Cardiac muscle cell (in vitro differentiated cells and primary cell): Measurements from ENCODE around the gene INSIG1. TPM values are rescaled to one million over a fixed set of nuclear protein-coding genes. Genes with fewer than 3 reads are reported as not detected.

Experiments used
- DNase-seq, 2 donors: peaks; one replicate each; pipeline versions ENCODE4 v3.0.0 to v3.0.0-alpha.2; 2010 to 2017; ENCODE audit warnings: low read depth in 1 of 2, low spot score in 1 of 2
- H3K27ac ChIP-seq: fragments of 200-600 bp; sonication (generic); 2 replicates; pipeline ENCODE4 v1.5.1; 2016
- H3K27me3 ChIP-seq: fragments of 200-600 bp; sonication (generic); 2 replicates; pipeline ENCODE4 v1.6.0; 2016; ENCODE audit warnings: control low read depth
- H3K36me3 ChIP-seq: fragments of 200-600 bp; sonication (generic); 2 replicates; pipeline ENCODE4 v1.5.1; 2016; ENCODE audit warnings: control low read depth
- H3K4me1 ChIP-seq: fragments of 200-600 bp; sonication (generic); 2 replicates; pipeline ENCODE4 v1.8.1; 2017; ENCODE audit warnings: low read depth, mild to moderate bottlenecking, mixed run types
- H3K4me3 ChIP-seq: fragments of 200-600 bp; sonication (generic); 2 replicates; pipeline ENCODE4 v1.5.1; 2016; ENCODE audit warnings: mild to moderate bottlenecking
- H3K9me3 ChIP-seq: fragments of 200-600 bp; sonication (generic); 2 replicates; pipeline ENCODE4 v1.5.1; 2017; ENCODE audit warnings: low read depth, mild to moderate bottlenecking, control low read depth
- polyA plus RNA-seq: library from polyadenylated mRNA; unstranded; fragments of >200 nt; fragmentation: Nextera tagmentation; extraction: Ambion mirVana; gene quantifications from 2 replicates; pipeline ENCODE4 v1.2.1, GENCODE V29; 2016
- total RNA-seq: library from RNA; depleted of rRNA; stranded (reverse); fragments of >200 nt; gene quantifications from 2 replicates; pipeline ENCODE4 v1.2.3, GENCODE V29; 2016
- TF ChIP-seq, protein P1 (sequence below): IDR thresholded peaks from 2 replicates; pipeline ENCODE4 v1.5.1; 2012; ENCODE audit warnings: low read depth, mild to moderate bottlenecking, low read length

The INSIG1 gene
- total and polyA plus RNA-seq, 2 experiments from 2014 or later = 76.3 to 103 TPM

DNA sequence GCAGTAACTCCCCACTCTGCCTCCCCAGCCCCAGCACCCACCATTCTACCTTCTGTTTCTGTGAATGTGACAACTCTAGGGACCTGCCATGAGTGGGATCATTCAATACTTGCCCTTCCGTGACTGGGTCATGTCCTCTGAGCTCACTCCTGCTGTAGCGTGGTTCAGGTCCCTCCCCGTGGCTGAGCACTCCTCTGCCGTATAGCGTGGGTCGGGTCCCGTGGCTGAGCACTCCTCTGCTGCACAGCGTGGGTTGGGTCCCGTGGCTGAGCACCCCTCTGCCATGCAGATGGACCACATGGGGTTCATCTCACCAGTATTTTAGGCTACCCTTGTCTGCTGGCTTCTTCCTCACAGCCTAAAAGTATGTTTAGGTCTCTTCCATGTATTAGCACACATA is 43.0 kb downstream of the INSIG1 start:
- no peaks in the 10 kb centered on the region for H3K4me1 ChIP-seq
- H3K9me3 ChIP-seq = no peaks in the 10 kb centered on the region
- no peak overlapping the region for H3K27ac ChIP-seq
- DNase-seq = no peak
- peaks cover 15% of the 10 kb centered on the region for H3K27me3 ChIP-seq
- no peak overlapping the region for H3K4me3 ChIP-seq
- no peaks in the 10 kb centered on the region for H3K36me3 ChIP-seq
- TF ChIP-seq, protein P1, sequence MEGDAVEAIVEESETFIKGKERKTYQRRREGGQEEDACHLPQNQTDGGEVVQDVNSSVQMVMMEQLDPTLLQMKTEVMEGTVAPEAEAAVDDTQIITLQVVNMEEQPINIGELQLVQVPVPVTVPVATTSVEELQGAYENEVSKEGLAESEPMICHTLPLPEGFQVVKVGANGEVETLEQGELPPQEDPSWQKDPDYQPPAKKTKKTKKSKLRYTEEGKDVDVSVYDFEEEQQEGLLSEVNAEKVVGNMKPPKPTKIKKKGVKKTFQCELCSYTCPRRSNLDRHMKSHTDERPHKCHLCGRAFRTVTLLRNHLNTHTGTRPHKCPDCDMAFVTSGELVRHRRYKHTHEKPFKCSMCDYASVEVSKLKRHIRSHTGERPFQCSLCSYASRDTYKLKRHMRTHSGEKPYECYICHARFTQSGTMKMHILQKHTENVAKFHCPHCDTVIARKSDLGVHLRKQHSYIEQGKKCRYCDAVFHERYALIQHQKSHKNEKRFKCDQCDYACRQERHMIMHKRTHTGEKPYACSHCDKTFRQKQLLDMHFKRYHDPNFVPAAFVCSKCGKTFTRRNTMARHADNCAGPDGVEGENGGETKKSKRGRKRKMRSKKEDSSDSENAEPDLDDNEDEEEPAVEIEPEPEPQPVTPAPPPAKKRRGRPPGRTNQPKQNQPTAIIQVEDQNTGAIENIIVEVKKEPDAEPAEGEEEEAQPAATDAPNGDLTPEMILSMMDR = no peak

DNA sequence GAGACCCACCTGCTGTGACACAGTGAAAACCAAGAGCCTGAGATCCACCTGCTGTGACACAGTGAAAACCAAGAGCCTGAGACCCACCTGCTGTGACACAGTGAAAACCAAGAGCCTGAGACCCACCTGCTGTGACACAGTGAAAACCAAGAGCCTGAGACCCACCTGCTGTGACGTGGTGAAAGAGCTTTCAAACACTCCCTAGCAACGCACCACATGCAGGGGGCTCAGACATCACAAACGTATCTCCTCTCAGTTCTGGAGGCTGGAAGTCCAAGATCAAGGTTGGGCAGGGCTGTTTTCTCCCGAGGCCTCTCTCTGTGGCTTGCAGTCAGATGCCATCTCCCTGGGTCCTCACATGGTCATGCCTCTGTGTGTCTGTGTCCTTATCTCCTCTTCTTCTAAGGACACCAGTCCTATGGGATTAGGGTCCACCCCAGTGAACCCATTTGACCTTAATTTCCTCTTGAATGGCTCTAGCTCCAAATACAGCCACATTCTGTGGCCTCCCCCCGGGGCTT is 43.8 kb downstream of the INSIG1 start:
- Histone ChIP-seq H3K36me3 (no peaks in the 10 kb centered on the region), H3K27ac (no peak overlapping the region), H3K27me3 (peaks cover 15% of the 10 kb centered on the region), H3K4me3 (no peak overlapping the region), H3K9me3 (no peaks in the 10 kb centered on the region), H3K4me1 (no peaks in the 10 kb centered on the region)
- TF ChIP-seq, protein P1 = no peak
- no peak for DNase-seq

DNA sequence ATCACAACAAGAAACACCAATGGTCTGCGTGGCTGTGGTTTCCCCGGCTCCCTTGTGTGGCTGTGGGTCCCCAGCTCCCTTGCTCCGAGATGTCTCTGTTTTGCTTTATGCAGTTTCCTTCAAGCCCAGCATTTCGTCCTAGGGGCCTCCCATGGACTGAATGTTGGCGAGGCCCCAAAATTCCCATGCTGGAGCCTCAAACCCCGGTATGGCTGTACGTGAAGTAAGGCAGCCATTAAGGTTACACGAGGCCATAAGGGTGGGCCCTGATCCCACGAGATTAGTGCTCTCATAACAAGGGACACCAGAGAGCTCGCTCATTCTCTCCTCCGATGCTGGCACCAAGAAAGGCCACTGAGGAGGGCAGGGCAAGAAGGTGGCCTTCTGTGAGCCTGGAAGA is 44.6 kb downstream of the INSIG1 start:
- TF ChIP-seq, protein P1 = no peak
- no peak for DNase-seq
- no peaks in the 10 kb centered on the region for H3K4me1 ChIP-seq
- H3K4me3 ChIP-seq = no peak overlapping the region
- H3K27ac ChIP-seq = no peak overlapping the region
- H3K36me3 ChIP-seq = no peaks in the 10 kb centered on the region
- H3K9me3 ChIP-seq = no peaks in the 10 kb centered on the region
- peaks cover 15% of the 10 kb centered on the region for H3K27me3 ChIP-seq

DNA sequence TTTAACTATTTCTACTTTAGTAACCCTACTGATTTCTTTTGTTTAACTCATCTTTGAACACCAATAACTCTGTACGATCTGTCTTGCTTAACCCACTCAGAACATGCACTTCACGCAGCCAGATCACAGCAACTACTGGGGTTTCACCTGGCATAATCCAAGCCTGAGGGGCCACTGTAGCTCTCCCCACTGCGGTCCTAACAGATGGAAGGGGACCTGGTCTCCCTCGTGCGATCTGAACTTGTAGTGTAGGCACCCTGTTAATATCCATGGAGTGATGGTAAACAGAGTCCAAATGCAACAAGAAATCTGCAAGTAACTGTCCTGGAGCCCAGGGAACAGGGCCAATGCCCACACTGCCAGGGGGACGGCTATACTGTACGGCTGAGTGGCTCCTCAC is 45.5 kb downstream of the INSIG1 start:
- DNase-seq = no peak

DNA sequence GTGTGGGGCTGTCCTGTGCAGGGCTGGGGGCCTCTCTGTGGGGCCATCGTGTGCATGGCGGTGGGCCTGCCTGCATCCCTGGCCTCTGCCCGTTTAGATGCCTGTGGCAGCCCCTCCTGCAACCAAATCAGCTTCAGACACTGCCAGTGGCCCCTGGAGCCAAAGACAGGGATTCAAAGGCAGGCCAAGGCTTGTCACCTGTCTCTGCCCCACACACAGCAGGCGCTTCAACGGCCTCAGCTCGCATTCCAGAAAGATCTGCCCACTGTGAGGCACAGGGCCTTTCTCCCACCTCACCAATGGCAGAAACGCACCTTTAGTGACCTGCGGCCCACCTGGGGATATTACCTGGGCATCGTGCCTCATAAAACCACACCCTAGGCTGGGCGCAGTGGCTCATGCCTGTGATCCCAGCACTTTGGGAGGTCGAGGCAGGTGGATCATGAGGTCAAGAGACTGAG is 46.0 kb downstream of the INSIG1 start:
- Histone ChIP-seq H3K27ac (no peak overlapping the region), H3K36me3 (no peaks in the 10 kb centered on the region), H3K9me3 (no peaks in the 10 kb centered on the region), H3K4me3 (no peak overlapping the region), H3K4me1 (no peaks in the 10 kb centered on the region), H3K27me3 (peaks cover 16% of the 10 kb centered on the region)
- TF ChIP-seq, protein P1 = no peak
- DNase-seq = no peak

More for the DNA sequence above, 45.5 kb downstream of the INSIG1 start:
- Histone ChIP-seq H3K4me3 (no peak overlapping the region), H3K9me3 (no peaks in the 10 kb centered on the region), H3K27me3 (peaks cover 15% of the 10 kb centered on the region), H3K27ac (no peak overlapping the region), H3K4me1 (no peaks in the 10 kb centered on the region), H3K36me3 (no peaks in the 10 kb centered on the region)
- TF ChIP-seq, protein P1 = no peak

DNA sequence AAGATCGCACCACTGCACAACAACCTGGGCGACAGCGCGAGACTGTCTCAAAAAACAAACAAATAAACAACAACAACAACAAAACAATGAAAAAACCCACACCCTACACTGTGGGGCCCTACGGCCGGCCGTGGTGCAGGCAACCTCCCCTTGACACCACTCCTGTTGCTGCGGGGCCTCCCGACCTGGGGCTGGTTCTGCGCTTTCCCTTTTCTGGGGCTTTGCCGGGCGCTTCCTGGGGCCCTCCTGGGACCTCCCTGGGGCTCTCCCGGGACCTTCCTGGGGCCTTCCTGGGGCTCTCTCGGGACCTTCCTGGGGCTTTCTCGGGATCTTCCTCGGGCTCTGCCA is 46.6 kb downstream of the INSIG1 start:
- Histone ChIP-seq H3K27me3 (peaks cover 21% of the 10 kb centered on the region), H3K36me3 (no peaks in the 10 kb centered on the region), H3K4me3 (no peak overlapping the region), H3K27ac (no peak overlapping the region), H3K4me1 (no peaks in the 10 kb centered on the region), H3K9me3 (no peaks in the 10 kb centered on the region)
- TF ChIP-seq, protein P1 = no peak
- no peak for DNase-seq
